Bronchial epithelial cell (primary cell): Measurements from ENCODE around the gene MLXIP. TPM values are rescaled to one million over a fixed set of nuclear protein-coding genes. Genes with fewer than 3 reads are reported as not detected.

Source experiments
- DNase-seq: peaks from one replicate; pipeline ENCODE4 v3.0.0-alpha.2; 2010; ENCODE audit warnings: low read depth
- FAIRE-seq: peaks from 2 replicates; lab custom pipeline; 2011; peaks lifted over from hg19 to GRCh38; lab: Jason Lieb, UNC
- H3K27me3 ChIP-seq: 2 replicates; pipeline ENCODE4 v1.5.1; 2011; ENCODE audit warnings: low read length; ENCODE audit not compliant: control insufficient read depth, insufficient read depth
- H3K36me3 ChIP-seq: 2 replicates; pipeline ENCODE4 v1.5.1; 2011; ENCODE audit warnings: low read length; ENCODE audit not compliant: control insufficient read depth, insufficient read depth
- H3K4me3 ChIP-seq: 2 replicates; pipeline ENCODE4 v1.5.1; 2011; ENCODE audit warnings: mild to moderate bottlenecking, low read depth, low read length, control low read depth
- CTCF ChIP-seq: IDR thresholded peaks from 2 replicates; pipeline ENCODE4 v1.5.1; 2011; ENCODE audit warnings: mild to moderate bottlenecking, moderate library complexity, low read length, control low read depth, inconsistent platforms; ENCODE audit not compliant: insufficient read depth, severe bottlenecking
- total RNA-seq: library from RNA; depleted of rRNA; stranded (reverse); fragments of >200 nt; gene quantifications from 2 replicates; pipeline ENCODE4 v1.2.1, GENCODE V29; 2014

MLXIP gene
- total RNA-seq, 1 donor from 2014 or later = 9.2 TPM

- FAIRE-seq (no peak), DNase-seq (no peak)
- no peak for TF ChIP-seq CTCF
- Histone ChIP-seq H3K4me3 (no peak overlapping the region), H3K27me3 (no peaks in the 10 kb centered on the region), H3K36me3 (peaks cover 44% of the 10 kb centered on the region)
Observed at GRCh38 chr12:122138616-122139015, 60.1 kb downstream of the MLXIP start.

- FAIRE-seq = no peak
- H3K36me3 ChIP-seq = peaks cover 43% of the 10 kb centered on the region
- no peaks in the 10 kb centered on the region for H3K27me3 ChIP-seq
- no peak overlapping the region for H3K4me3 ChIP-seq
- no peak for DNase-seq
- no peak for TF ChIP-seq CTCF
Observed at GRCh38 chr12:122139266-122139665, 60.7 kb downstream of the MLXIP start.

GRCh38 chr12:122139941-122140340 is 61.4 kb downstream of the MLXIP start:
- Histone ChIP-seq H3K36me3 (peaks cover 43% of the 10 kb centered on the region), H3K27me3 (no peaks in the 10 kb centered on the region), H3K4me3 (no peak overlapping the region)
- FAIRE-seq (peak; percentile 28), DNase-seq (no peak)
- no peak for TF ChIP-seq CTCF

- TF ChIP-seq CTCF = no peak
- Histone ChIP-seq H3K27me3 (no peaks in the 10 kb centered on the region), H3K4me3 (no peak overlapping the region), H3K36me3 (peaks cover 36% of the 10 kb centered on the region)
- FAIRE-seq = peak; percentile 47
- no peak for DNase-seq
Observed at GRCh38 chr12:122140467-122141257, 62.1 kb downstream of the MLXIP start.

GRCh38 chr12:122141911-122142725 is 63.6 kb downstream of the MLXIP start:
- FAIRE-seq (no peak), DNase-seq (no peak)
- TF ChIP-seq CTCF = no peak
- Histone ChIP-seq H3K36me3 (peaks cover 34% of the 10 kb centered on the region), H3K4me3 (no peak overlapping the region), H3K27me3 (no peaks in the 10 kb centered on the region)
